Gastrocnemius medialis (tissue), 4 donors: ENCODE results near the gene PDE5A. TPM values are rescaled to one million over a fixed set of nuclear protein-coding genes. Genes with fewer than 3 reads are reported as not detected.
"Not testable (repeated sequence)": the region's sequence is repeated elsewhere in the genome, so short reads cannot be mapped to it uniquely, and the experiment has no call there.

Source experiments
- ATAC-seq, 2 donors: fragments of 150-250 bp; one replicate each; pipeline ENCODE4 v1.9.1; 2016
- DNase-seq, 2 donors: peaks; one replicate each; pipeline ENCODE4 v3.0.0-alpha.2; 2019
- H3K27ac ChIP-seq, 4 donors: fragments of 200-600 bp; sonication (generic); 1 replicate in 1 of 4; 2 replicates in 3 of 4; pipeline ENCODE4 v1.5.1; 2016 to 2018; ENCODE audit warnings: mild to moderate bottlenecking in 2 of 4, moderate library complexity in 1 of 4
- H3K27me3 ChIP-seq, 3 donors: fragments of 200-600 bp; sonication (generic) in 2 of 3; 1 replicate in 1 of 3; 2 replicates in 2 of 3; pipeline versions ENCODE4 v1.5.1 to v1.6.0; 2016 to 2019; ENCODE audit warnings: mild to moderate bottlenecking in 1 of 3, moderate library complexity in 1 of 3
- H3K36me3 ChIP-seq, 2 donors: fragments of 200-600 bp; sonication (generic) in 1 of 2; one replicate each; pipeline ENCODE4 v1.5.1; 2017 to 2018
- H3K4me1 ChIP-seq, 2 donors: fragments of 200-600 bp; sonication (generic) in 1 of 2; one replicate each; pipeline ENCODE4 v1.5.1; 2016 to 2017; ENCODE audit warnings: mild to moderate bottlenecking in 2 of 2
- H3K4me3 ChIP-seq, 4 donors: fragments of 200-600 bp; sonication (generic) in 3 of 4; 1 replicate in 1 of 4; 2 replicates in 3 of 4; pipeline ENCODE4 v1.5.1; 2016 to 2019; ENCODE audit warnings: mild to moderate bottlenecking in 2 of 4
- H3K9me3 ChIP-seq, 3 donors: fragments of 200-600 bp; sonication (generic) in 2 of 3; 1 replicate in 1 of 3; 2 replicates in 2 of 3; pipeline ENCODE4 v1.5.1; 2016 to 2019
- POLR2A ChIP-seq, 2 donors: fragments of 450-650 bp; IDR thresholded peaks; one replicate each; pipeline ENCODE4 v1.6.1; 2017; ENCODE audit warnings: antibody characterized with exemption in 2 of 2, mild to moderate bottlenecking in 2 of 2, moderate library complexity in 2 of 2
- in situ Hi-C, 4 donors: fragments of 200-750 bp; cut with MboI; loops; one replicate each; pipeline versions ENCODE4 v1.15.0 to v1.8.0; 2017; ENCODE audit warnings: low sequenced_read_pairs in 4 of 4
- intact Hi-C: fragments of 100-400 bp; cut with DNase I; formaldehyde crosslinking; loops from one replicate; pipeline ENCODE4 v1.15.1; 2023; ENCODE audit warnings: low total_unique reads
- total RNA-seq, 4 donors: library from RNA; depleted of rRNA; stranded (reverse); fragments of >200 nt; gene quantifications; one replicate each; pipeline versions ENCODE4 v1.1.0 to v1.2.3, GENCODE V29; 2016
- TF ChIP-seq, protein P1 (sequence below), 5 experiments: fragments of 450-650 bp in 3 of 5; fragments of 200-600 bp in 2 of 5; sonication (generic) in 2 of 5; IDR thresholded peaks in 4 of 5; conservative IDR thresholded peaks in 1 of 5; 1 replicate in 4 of 5; 2 replicates in 1 of 5; pipeline ENCODE4 v1.5.1; 2016 to 2019; ENCODE audit warnings: antibody characterized with exemption in 5 of 5, mild to moderate bottlenecking in 3 of 5, moderate library complexity in 3 of 5

PDE5A gene
- total RNA-seq, 4 donors from 2014 or later: 5.5 to 9.9 (median 6.0) TPM

DNA sequence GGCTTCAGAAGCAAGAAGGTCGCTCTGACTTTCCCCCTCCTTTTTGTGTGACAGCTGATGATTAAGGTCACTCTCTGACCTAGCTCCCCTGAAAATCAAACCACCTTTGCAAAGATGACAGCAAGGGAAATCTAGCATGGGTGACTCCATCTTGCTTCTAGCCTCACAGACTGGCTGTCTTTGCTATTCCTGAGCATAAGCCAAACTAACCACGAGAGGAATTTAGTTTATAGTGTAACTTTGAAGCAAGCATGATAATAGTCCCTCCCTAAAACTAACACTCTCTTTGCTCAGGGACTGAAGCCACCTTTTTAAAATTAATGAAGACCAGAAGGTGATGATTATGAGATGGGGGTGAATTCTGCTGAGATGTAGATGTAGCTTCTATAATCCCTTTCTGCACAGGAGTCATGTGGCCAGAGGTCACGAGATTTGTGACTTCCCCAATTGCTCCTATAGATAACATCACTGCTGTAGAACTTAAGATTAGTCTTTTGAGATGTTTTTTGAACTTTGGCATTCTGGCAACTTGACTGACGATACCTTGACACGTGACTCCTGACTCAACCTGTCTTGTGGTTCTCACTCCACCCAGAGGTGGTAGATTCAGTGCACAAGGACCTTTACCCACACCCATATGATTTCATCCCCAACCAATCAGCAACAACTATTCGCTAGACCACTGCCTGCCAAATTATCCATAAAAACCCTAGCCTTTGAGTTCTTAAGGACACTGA is 14.9 kb upstream of the PDE5A start:
- TF ChIP-seq, protein P1, sequence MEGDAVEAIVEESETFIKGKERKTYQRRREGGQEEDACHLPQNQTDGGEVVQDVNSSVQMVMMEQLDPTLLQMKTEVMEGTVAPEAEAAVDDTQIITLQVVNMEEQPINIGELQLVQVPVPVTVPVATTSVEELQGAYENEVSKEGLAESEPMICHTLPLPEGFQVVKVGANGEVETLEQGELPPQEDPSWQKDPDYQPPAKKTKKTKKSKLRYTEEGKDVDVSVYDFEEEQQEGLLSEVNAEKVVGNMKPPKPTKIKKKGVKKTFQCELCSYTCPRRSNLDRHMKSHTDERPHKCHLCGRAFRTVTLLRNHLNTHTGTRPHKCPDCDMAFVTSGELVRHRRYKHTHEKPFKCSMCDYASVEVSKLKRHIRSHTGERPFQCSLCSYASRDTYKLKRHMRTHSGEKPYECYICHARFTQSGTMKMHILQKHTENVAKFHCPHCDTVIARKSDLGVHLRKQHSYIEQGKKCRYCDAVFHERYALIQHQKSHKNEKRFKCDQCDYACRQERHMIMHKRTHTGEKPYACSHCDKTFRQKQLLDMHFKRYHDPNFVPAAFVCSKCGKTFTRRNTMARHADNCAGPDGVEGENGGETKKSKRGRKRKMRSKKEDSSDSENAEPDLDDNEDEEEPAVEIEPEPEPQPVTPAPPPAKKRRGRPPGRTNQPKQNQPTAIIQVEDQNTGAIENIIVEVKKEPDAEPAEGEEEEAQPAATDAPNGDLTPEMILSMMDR (IDR thresholded peaks at IDR 0.05 in 4 of 5, conservative IDR thresholded peaks at IDR 0.05 in 1 of 5): no peak
- no peak for TF ChIP-seq POLR2A (IDR thresholded peaks at IDR 0.05)
- no peaks in the 10 kb centered on the region for H3K36me3 ChIP-seq
- intact Hi-C loops: no loop called here

DNA sequence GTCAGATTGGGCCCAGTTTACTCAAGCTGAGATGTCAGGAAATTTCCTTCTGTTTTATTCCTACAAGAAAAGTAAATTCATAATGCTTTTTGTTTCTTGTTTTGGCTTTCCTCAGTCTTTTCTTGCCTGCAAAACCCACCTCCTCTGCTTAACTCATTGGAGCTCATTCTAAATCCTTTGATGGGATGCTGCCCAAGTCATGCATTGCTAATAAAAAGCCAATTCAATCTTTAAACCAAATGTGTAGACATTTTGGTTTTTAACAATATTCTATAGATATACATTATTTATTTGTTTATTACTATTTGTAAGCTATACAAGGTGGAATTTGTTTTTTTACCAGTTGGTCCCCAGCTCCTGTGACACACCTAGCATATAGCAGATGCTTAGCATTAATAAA is 13.2 kb upstream of the PDE5A start:
- DNase-seq (no peak), ATAC-seq (no peak)
- H3K27ac ChIP-seq: no peak overlapping the region
- H3K4me3 ChIP-seq: no peak overlapping the region
- no peaks in the 10 kb centered on the region for H3K9me3 ChIP-seq
- no peaks in the 10 kb centered on the region for H3K36me3 ChIP-seq
- H3K27me3 ChIP-seq: no peaks in the 10 kb centered on the region
- in situ Hi-C loops (no loop called here), intact Hi-C loops (no loop called here)
- TF ChIP-seq POLR2A (IDR thresholded peaks at IDR 0.05): no peak
- TF ChIP-seq, protein P1 (IDR thresholded peaks at IDR 0.05 in 4 of 5, conservative IDR thresholded peaks at IDR 0.05 in 1 of 5): no peak
- peaks cover 6 to 8% of the 10 kb centered on the region in 2 donors for H3K4me1 ChIP-seq

More for the DNA sequence above, 14.9 kb upstream of the PDE5A start:
- Histone ChIP-seq H3K27me3 (no peaks in the 10 kb centered on the region), H3K27ac (no peak overlapping the region), H3K4me3 (no peak overlapping the region), H3K9me3 (no peaks in the 10 kb centered on the region), H3K4me1 (peaks cover 6 to 16% of the 10 kb centered on the region in 2 donors)
- DNase-seq: no peak
- ATAC-seq: no peak
- in situ Hi-C loops: no loop called here

DNA sequence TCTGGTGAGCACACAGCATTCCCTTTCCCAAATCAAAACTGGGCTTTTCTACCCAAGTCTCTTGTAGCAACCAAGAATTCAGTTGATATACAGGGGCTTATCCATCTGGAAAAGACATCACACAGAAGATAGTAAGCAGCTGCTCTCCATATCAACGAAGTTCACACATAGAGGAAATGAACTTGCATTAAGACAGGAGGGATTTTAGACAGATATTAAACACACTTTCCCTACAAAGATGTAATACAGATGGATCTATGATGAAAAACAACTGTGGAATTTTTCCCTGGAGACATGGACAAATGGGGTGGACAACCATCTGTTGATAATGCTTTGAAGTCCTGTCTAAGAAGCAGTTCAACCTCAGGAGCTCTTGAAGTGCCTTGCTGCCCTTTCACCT is 9.8 kb upstream of the PDE5A start:
- no peak overlapping the region for H3K27ac ChIP-seq
- H3K27me3 ChIP-seq: no peaks in the 10 kb centered on the region
- in situ Hi-C loops (loop anchor here in 3 of 4 donors (10.0 kb wide), 3 partner anchors 146 to 416 kb away; no protein-coding TSS in a partner anchor), intact Hi-C loops (no loop called here)
- no peak overlapping the region for H3K4me3 ChIP-seq
- DNase-seq (no peak), ATAC-seq (no peak)
- no peaks in the 10 kb centered on the region for H3K4me1 ChIP-seq
- TF ChIP-seq POLR2A (IDR thresholded peaks at IDR 0.05): no peak
- TF ChIP-seq, protein P1 (IDR thresholded peaks at IDR 0.05 in 4 of 5, conservative IDR thresholded peaks at IDR 0.05 in 1 of 5): no peak
- H3K9me3 ChIP-seq: no peaks in the 10 kb centered on the region
- H3K36me3 ChIP-seq: no peaks in the 10 kb centered on the region

DNA sequence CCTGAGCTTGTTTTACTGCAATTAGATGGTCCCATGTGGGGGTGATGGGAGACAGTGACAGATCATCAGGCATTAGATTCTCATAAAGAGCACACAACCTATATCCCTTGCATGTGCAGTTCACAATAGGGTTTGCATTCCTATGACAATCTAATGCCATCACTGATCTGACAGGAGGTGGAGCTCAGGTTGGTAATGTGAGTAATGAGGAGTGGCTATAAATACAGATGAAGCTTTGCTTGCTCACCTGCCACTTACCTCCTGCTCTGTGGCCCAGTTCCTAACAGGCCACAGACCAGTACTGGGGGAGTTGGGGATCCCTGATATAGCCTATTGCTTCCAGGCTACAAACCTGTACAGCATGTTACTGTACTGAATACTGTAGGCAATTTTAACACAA is 8.2 kb upstream of the PDE5A start:
- H3K4me3 ChIP-seq, H3K27ac ChIP-seq, DNase-seq, intact Hi-C loops, ATAC-seq, H3K36me3 ChIP-seq, H3K4me1 ChIP-seq, H3K9me3 ChIP-seq, H3K27me3 ChIP-seq: not testable (repeated sequence)
- in situ Hi-C loops: loop anchor here in 3 of 4 donors (10.0 kb wide), 3 partner anchors 148 to 418 kb away; no protein-coding TSS in a partner anchor

DNA sequence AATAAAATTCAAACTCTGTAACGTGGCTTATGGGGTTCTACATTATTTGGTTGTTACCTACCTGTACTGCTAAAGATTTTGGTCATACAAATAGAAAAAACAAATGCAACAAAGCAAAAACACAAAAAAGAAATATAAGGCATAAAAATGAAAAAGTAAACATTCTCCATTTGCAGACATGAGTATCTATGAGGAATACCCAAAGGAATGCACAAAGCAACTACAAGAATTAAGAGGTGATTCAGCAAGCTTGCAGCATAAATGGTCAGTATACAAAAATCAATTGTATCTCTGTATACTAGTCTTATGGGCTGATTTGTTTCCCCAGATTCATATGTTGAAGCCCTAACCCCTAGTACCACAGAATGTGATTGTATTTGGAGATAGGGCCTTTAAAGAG is 3.6 kb upstream of the PDE5A start:
- TF ChIP-seq, protein P1 (IDR thresholded peaks at IDR 0.05 in 4 of 5, conservative IDR thresholded peaks at IDR 0.05 in 1 of 5): no peak
- no peak for TF ChIP-seq POLR2A (IDR thresholded peaks at IDR 0.05)

More for the DNA sequence above, 3.6 kb upstream of the PDE5A start:
- DNase-seq: no peak
- no peaks in the 10 kb centered on the region for H3K27me3 ChIP-seq
- peaks cover 6% of the 10 kb centered on the region in 2 donors for H3K4me1 ChIP-seq
- H3K4me3 ChIP-seq: no peak overlapping the region
- H3K36me3 ChIP-seq: no peaks in the 10 kb centered on the region
- in situ Hi-C loops (loop anchor here (5.0 to 10.0 kb wide), 5 partner anchors 153 to 423 kb away; no protein-coding TSS in a partner anchor), intact Hi-C loops (no loop called here)
- ATAC-seq: no peak
- no peaks in the 10 kb centered on the region for H3K9me3 ChIP-seq
- H3K27ac ChIP-seq: no peak overlapping the region
